DMS53 treated with DMSO at 0.1 percent for 48 hours (cell line): Measurements from ENCODE around the gene GPRIN3.
"Not testable (repeated sequence)": the region's sequence is repeated elsewhere in the genome, so short reads cannot be mapped to it uniquely, and the experiment has no call there.

Experiments
- DNase-seq: peaks from one replicate; lab custom pipeline; 2025; ENCODE audit not compliant: unreplicated experiment; lab: John Stamatoyannopoulos, UW

Gene GPRIN3

GRCh38 chr4:89221167-89221867 lies 86.3 kb downstream of the GPRIN3 start:
- DNase-seq: peak; percentile 37

DNA sequence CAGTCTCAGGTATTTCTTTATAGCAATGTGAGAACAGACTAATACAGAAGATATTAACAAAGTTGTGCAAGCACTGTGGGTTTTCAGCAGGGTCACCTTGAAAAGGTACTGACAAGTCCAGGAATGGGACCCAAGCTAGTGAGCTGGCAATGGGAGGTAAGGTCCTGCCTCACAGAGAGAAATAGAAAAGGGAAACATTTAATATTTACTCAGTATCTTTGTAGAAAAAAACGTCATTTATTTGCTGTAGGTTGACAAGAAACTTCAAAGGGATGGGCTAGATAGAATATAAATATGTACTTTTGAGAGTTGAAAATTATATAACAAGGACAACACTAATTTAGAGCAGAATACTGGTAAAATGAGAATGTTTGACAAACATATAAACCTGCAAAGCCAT lies 89.0 kb downstream of the GPRIN3 start:
- peak; percentile 64 for DNase-seq

- no peak for DNase-seq
These were observed 90.0 kb downstream of the GPRIN3 start for GRCh38 chr4:89217604-89218003.

- no peak for DNase-seq
These were observed 90.7 kb downstream of the GPRIN3 start for GRCh38 chr4:89216866-89217265.

DNA sequence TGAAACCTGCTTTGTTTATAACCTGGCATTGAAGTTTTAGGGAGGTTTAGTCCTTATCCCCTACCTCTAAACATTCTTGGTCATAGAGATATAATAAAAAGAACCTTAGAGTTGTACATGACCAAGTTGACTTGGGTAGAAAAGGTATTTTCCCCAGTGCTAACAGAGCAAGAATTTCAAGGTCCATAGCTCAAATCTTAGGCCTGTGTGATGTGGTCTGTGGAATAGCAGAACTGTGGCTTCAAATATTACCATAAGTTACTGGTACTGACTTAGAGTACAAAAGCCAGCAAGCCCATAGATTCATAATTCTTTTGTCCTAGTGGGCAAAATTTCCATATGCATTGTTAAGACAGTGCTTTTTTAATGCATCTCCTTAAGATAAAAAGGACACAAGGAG lies 91.2 kb downstream of the GPRIN3 start:
- DNase-seq: no peak

DNA sequence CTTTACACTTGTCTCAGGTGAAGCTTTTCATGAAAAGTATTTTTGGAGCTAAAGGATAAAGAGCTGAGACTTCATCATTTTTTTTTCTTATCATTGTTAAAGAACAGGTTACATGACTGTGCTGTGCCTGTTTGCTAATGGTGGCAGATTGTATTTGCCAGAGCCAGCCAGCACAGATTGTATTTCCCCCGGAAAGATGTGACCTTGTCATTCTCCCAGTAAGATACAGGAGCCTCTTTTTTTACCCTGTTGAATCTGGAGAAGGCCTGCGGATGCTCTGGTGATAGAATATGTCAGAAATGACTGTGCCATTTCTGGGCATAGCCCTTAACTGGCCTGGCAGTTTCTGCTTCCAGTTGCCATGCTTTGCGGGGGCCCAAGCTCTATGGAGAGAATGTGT lies 91.9 kb downstream of the GPRIN3 start:
- no peak for DNase-seq

DNA sequence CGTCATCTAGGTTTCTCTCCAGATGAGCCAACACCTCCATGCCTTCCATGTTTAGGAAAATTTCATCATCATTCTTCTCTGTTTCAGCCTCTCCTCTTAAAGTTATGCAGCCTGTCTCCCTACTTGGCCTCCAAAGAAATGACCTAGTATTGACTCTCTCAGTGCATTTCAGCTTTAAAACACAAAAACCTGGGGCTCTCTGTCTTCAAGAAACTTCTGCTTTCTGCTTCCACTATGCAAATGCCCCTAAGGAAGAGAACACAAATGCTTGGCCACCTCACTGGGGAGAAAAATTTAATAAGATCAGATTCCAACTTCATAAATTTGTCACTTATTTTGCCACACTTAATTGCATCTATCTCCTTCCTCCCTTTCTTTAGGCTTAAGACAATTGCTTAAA lies 93.3 kb downstream of the GPRIN3 start:
- no peak for DNase-seq

GRCh38 chr4:89213382-89213701 lies 94.3 kb downstream of the GPRIN3 start:
- DNase-seq: peak; percentile 7

DNA sequence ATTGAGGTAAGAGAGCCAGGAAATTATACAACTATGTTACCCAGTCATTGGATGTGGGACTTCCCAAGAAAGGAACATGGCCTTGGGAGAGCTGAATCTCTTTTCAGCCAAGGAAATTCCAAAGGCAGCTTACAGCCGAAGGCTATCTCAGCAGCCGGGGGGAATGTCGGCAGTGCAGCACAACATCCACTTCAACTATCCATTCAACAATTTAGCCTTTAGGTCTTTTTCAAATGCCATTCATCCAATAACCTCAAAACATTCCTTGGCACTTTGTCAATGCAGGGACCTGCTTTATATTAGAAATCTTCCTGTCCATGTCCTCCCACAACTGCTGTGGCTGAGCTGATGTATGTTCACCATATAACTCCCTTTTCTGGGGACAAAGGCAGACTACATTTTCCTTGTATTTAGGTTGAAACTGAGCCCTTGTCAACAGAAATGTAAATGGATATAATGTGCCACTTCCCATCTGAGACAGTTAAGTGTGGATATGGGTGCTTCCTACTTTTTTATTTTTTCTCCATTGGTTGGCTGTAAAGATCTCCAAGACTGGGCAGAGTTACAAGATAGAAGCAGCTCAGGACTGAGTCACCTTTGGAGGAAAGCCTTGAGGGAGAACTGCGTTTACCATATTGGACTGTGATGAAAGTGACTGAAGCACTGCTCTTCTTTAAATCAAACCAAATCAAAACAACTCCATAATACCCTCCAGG lies 94.8 kb downstream of the GPRIN3 start:
- DNase-seq: no peak

DNA sequence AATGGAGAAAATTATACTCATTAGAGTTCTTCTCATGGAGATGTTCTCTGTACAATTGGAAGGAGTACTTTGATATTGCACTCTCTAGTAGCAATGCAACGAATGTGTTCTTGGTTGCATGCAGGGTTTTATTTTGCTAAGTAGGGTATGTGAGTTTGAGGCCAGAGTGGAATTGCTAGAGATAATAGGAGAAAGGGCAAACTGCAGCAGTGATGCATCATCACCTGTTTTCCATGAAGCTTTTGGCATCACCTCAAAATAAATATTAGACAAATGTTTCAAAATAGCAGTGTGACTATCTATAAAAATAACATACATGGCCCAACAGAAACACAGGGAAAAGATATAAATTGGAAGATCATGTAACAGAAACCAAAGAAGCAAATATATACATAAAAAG lies 103.0 kb downstream of the GPRIN3 start:
- peak; percentile 56 for DNase-seq

- DNase-seq: no peak
These were observed 103.7 kb downstream of the GPRIN3 start for GRCh38 chr4:89203902-89204301.

- not testable (repeated sequence) for DNase-seq
These were observed 108.2 kb downstream of the GPRIN3 start for GRCh38 chr4:89199394-89199793.

DNA sequence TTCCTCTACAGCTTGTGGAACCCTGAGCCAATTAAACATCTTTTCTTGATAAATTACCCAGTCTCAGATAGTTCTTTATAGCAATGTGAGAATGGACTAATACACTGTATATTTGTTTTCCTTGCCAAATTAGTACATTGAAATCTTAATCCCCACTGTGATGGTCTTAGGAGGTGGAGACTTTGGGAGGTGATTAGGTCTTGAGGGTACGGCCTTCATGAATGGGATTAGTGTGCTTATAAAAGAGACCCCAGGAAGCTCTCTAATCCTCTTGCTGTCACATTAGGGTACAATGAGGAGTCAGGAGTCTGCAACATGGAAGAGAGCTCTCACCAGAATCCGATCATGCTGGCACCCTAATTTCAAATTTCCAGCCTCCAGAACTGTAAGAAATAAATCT lies 109.7 kb downstream of the GPRIN3 start:
- no peak for DNase-seq

DNA sequence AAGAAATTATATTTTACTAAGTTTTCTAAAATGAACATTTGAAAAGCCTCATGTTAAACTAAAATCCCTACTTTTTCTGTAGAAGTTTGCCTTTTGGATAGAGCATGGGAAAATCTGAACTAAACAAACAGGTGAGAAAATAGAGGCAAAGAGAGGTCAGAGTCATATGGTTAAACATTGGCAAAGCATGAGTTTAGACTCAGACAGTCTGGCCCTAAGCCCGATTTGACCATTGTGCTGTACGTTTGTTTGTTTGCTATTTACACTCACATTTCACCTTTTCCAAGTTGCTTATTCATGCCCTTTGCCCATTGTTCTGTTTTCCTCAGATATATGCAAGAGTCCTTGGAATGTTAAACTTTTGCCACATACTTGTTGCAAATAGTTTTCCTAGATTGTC lies 110.9 kb downstream of the GPRIN3 start:
- peak; percentile 4 for DNase-seq

DNA sequence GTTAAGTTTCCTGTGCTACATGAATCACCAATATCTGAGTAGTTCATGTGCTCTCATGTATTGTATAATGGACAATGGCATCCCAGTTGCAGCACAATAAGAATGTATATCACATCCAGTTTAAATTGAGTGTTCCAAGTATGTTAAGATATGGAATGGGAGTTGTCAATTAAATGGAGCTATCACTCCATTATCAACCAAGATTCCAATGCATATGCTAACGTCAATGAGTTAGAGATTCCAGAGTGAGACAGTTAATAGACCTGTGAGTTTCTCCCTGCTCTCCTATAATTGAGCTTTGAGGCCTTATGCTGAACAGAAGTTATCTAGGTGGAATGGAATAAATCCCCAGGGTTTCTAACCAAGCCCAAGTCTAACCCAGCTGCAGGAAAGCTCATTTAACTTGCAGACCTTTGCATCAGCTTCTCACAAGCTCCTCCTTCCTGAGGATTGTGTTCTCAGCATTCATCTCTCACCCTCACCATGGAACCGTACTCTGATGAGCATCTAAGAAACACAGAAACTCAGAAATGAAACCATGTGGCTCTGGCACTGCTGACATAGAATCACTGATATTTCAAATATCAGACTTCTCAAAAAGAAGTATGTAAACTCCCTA lies 111.4 kb downstream of the GPRIN3 start:
- DNase-seq: peak; percentile 33

DNA sequence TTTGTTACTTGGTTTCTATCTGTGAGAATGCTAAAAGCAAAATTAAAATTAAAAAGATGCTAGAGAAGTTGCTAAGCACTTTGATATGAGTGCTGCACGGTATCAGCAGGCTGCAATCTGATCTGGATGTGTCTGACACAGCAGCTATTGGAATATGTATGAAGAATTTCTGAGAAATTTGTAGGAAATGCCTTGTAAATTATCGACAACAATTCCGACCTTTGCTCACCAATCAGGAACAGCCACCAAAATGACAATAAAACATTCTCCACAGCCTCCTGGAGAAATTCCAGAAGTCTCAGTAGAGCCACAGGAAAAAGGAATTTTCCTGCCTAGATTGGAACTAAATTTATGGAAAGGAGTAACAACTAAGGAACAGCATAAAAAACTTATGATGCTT lies 113.8 kb downstream of the GPRIN3 start:
- DNase-seq: no peak
